Tibial artery (tissue), 4 donors: ENCODE results near the gene ASCL5.

Source experiments
- DNase-seq, 2 donors: peaks; one replicate each; pipeline ENCODE4 v3.0.0-alpha.2; 2019
- H3K27ac ChIP-seq, 2 donors: fragments of 200-600 bp; sonication (generic) in 1 of 2; 1 replicate in 1 of 2; 2 replicates in 1 of 2; pipeline ENCODE4 v1.5.1; 2018 to 2019; ENCODE audit warnings: mild to moderate bottlenecking in 1 of 2
- H3K27me3 ChIP-seq, 2 donors: fragments of 200-600 bp; sonication (generic) in 1 of 2; one replicate each; pipeline versions ENCODE4 v1.5.1 to v1.6.0; 2016 to 2019
- H3K36me3 ChIP-seq, 3 donors: fragments of 200-600 bp; sonication (generic) in 2 of 3; one replicate each; pipeline ENCODE4 v1.5.1; 2016 to 2019; ENCODE audit warnings: mild to moderate bottlenecking in 2 of 3
- H3K4me1 ChIP-seq, 4 donors: fragments of 200-600 bp; sonication (generic) in 2 of 4; 1 replicate in 3 of 4; 2 replicates in 1 of 4; pipeline ENCODE4 v1.5.1; 2016 to 2019
- H3K4me3 ChIP-seq, 2 donors: fragments of 200-600 bp; sonication (generic) in 1 of 2; 1 replicate in 1 of 2; 2 replicates in 1 of 2; pipeline ENCODE4 v1.5.1; 2018 to 2019; ENCODE audit warnings: mild to moderate bottlenecking in 2 of 2
- H3K9me3 ChIP-seq, 3 donors: fragments of 200-600 bp; sonication (generic) in 1 of 3; one replicate each; pipeline ENCODE4 v1.5.1; 2016 to 2019
- intact Hi-C: fragments of 100-400 bp; cut with DNase I; formaldehyde crosslinking; loops from one replicate; pipeline ENCODE4 v1.15.0; 2023; ENCODE audit warnings: low total_unique reads
- TF ChIP-seq, protein P1 (sequence below), 2 experiments: fragments of 200-600 bp in 1 of 2; fragments of 450-650 bp in 1 of 2; IDR thresholded peaks; one replicate each; pipeline ENCODE4 v1.5.1; 2017 to 2019; ENCODE audit warnings: antibody characterized with exemption in 2 of 2, mild to moderate bottlenecking in 1 of 2, moderate library complexity in 1 of 2

ASCL5 gene

GRCh38 chr1:201091256-201091655 lies 35.7 kb downstream of the ASCL5 start:
- Histone ChIP-seq H3K9me3 (no peaks in the 10 kb centered on the region), H3K27me3 (peaks cover 0 to 15% of the 10 kb centered on the region in 2 donors), H3K4me3 (no peak overlapping the region), H3K27ac (no peak overlapping the region), H3K4me1 (no peaks in the 10 kb centered on the region), H3K36me3 (no peaks in the 10 kb centered on the region)
- DNase-seq = no peak
- intact Hi-C loops = no loop called here
- TF ChIP-seq, protein P1, sequence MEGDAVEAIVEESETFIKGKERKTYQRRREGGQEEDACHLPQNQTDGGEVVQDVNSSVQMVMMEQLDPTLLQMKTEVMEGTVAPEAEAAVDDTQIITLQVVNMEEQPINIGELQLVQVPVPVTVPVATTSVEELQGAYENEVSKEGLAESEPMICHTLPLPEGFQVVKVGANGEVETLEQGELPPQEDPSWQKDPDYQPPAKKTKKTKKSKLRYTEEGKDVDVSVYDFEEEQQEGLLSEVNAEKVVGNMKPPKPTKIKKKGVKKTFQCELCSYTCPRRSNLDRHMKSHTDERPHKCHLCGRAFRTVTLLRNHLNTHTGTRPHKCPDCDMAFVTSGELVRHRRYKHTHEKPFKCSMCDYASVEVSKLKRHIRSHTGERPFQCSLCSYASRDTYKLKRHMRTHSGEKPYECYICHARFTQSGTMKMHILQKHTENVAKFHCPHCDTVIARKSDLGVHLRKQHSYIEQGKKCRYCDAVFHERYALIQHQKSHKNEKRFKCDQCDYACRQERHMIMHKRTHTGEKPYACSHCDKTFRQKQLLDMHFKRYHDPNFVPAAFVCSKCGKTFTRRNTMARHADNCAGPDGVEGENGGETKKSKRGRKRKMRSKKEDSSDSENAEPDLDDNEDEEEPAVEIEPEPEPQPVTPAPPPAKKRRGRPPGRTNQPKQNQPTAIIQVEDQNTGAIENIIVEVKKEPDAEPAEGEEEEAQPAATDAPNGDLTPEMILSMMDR (IDR thresholded peaks at IDR 0.05) = no peak

DNA sequence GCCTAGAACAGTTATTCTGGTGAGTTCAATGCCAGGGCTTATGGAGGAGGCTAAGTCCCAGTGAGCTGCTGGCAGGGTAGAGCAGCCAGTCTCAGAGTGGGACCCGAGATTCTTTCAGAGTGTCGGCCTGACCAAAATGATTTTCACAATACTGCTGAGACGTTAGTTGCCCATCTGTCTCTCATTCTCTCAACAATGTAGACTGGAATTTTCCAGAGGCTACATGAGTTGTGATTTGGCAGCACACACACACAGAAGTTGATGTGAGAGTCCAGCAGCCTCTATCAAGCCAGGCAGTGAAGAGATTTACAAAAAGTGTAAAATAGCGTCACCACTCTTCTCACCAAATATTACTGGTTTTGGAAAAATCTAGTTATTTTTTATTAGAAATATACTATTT lies 36.4 kb downstream of the ASCL5 start:
- H3K9me3 ChIP-seq = no peaks in the 10 kb centered on the region
- H3K27me3 ChIP-seq = peaks cover 0 to 17% of the 10 kb centered on the region in 2 donors
- no peaks in the 10 kb centered on the region for H3K36me3 ChIP-seq
- TF ChIP-seq, protein P1 (IDR thresholded peaks at IDR 0.05) = no peak
- intact Hi-C loops = no loop called here
- no peak overlapping the region for H3K27ac ChIP-seq
- H3K4me1 ChIP-seq = no peaks in the 10 kb centered on the region
- no peak overlapping the region for H3K4me3 ChIP-seq
- DNase-seq = no peak

- Histone ChIP-seq H3K27ac (no peak overlapping the region), H3K27me3 (peaks cover 0 to 22% of the 10 kb centered on the region in 2 donors)
- intact Hi-C loops = no loop called here
Observed at GRCh38 chr1:201089596-201089995, 37.4 kb downstream of the ASCL5 start.

GRCh38 chr1:201088901-201089525 lies 38.0 kb downstream of the ASCL5 start:
- Histone ChIP-seq H3K4me1 (no peaks in the 10 kb centered on the region), H3K27ac (no peak overlapping the region), H3K4me3 (no peak overlapping the region), H3K27me3 (peaks cover 0 to 22% of the 10 kb centered on the region in 2 donors), H3K36me3 (no peaks in the 10 kb centered on the region), H3K9me3 (no peaks in the 10 kb centered on the region)
- no peak for DNase-seq
- TF ChIP-seq, protein P1 (IDR thresholded peaks at IDR 0.05) = no peak
- intact Hi-C loops = no loop called here

More at GRCh38 chr1:201089596-201089995, 37.4 kb downstream of the ASCL5 start:
- no peaks in the 10 kb centered on the region for H3K4me1 ChIP-seq
- TF ChIP-seq, protein P1 (IDR thresholded peaks at IDR 0.05) = no peak
- H3K9me3 ChIP-seq = no peaks in the 10 kb centered on the region
- no peak for DNase-seq
- H3K4me3 ChIP-seq = no peak overlapping the region
- H3K36me3 ChIP-seq = no peaks in the 10 kb centered on the region

DNA sequence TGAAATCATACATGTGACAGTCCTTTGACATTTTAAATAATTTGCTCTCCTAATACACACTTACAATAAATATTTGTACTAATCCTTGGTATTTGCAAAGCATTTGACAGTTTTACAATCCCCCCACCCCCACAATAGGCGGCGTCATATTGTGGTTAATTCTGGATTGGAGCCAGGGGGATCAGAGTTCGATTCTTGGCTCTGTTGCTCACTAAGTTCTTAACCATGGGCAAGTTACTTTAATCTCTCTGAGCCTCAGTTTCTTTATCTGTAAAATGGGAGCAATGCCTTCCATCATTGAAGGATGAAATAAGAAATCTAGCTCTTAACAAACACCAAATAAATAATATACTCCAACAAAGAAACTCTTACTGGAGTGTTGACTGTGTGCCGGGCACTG lies 38.6 kb downstream of the ASCL5 start:
- intact Hi-C loops = no loop called here
- no peak for DNase-seq
- peaks cover 0 to 22% of the 10 kb centered on the region in 2 donors for H3K27me3 ChIP-seq
- H3K36me3 ChIP-seq = no peaks in the 10 kb centered on the region
- H3K4me1 ChIP-seq = no peaks in the 10 kb centered on the region
- TF ChIP-seq, protein P1 (IDR thresholded peaks at IDR 0.05) = no peak
- no peak overlapping the region for H3K4me3 ChIP-seq
- H3K27ac ChIP-seq = no peak overlapping the region
- no peaks in the 10 kb centered on the region for H3K9me3 ChIP-seq
